Hippocampal formation (tissue), 2 donors: ENCODE results near the gene CGREF1.

Experiments
- DNase-seq, 2 donors: peaks; one replicate each; lab custom pipeline; 2025; lab: John Stamatoyannopoulos, UW

Gene CGREF1

GRCh38 chr2:27118525-27119329 lies at the start of gene CGREF1:
Gene CGREF1 (minus strand): TSS chr2:27119128. CDS start chr2:27104366, 14,762 bp downstream.
- DNase-seq: no peak

- no peak for DNase-seq
Observed at GRCh38 chr2:27164960-27165763, 46.2 kb upstream of the CGREF1 start.

GRCh38 chr2:27162151-27163121 lies 43.5 kb upstream of the CGREF1 start:
- no peak for DNase-seq

GRCh38 chr2:27160191-27160590 lies 41.3 kb upstream of the CGREF1 start:
- DNase-seq: no peak

GRCh38 chr2:27159271-27159670 lies 40.3 kb upstream of the CGREF1 start:
- no peak for DNase-seq

- DNase-seq: no peak
Observed at GRCh38 chr2:27158468-27158867, 39.5 kb upstream of the CGREF1 start.

GRCh38 chr2:27155069-27155520 lies 36.2 kb upstream of the CGREF1 start:
- DNase-seq: no peak

- DNase-seq: no peak
Observed at GRCh38 chr2:27154488-27154887, 35.6 kb upstream of the CGREF1 start.

- DNase-seq: no peak
Observed at GRCh38 chr2:27152796-27153464, 34.0 kb upstream of the CGREF1 start.

GRCh38 chr2:27152102-27152795 lies 33.3 kb upstream of the CGREF1 start:
- no peak for DNase-seq

- no peak for DNase-seq
Observed at GRCh38 chr2:27150639-27151230, 31.8 kb upstream of the CGREF1 start.

- DNase-seq: no peak
Observed at GRCh38 chr2:27149570-27150405, 30.9 kb upstream of the CGREF1 start.

GRCh38 chr2:27148801-27149439 lies 30.0 kb upstream of the CGREF1 start, which contains the start of gene TCF23:
Gene TCF23 (plus strand): TSS chr2:27149004. CDS start chr2:27149134, 130 bp downstream.
- DNase-seq: no peak

GRCh38 chr2:27147935-27148334 lies 29.0 kb upstream of the CGREF1 start:
- DNase-seq: no peak

- no peak for DNase-seq
Observed at GRCh38 chr2:27145682-27146081, 26.8 kb upstream of the CGREF1 start.

- DNase-seq: no peak
Observed at GRCh38 chr2:27143285-27143684, 24.4 kb upstream of the CGREF1 start.

- no peak for DNase-seq
Observed at GRCh38 chr2:27139310-27139709, 20.4 kb upstream of the CGREF1 start, which contains the start of gene PRR30. Gene PRR30 (minus strand): TSS chr2:27139410. CDS start chr2:27138329, 1,081 bp downstream.

- no peak for DNase-seq
Observed at GRCh38 chr2:27138111-27138510, 19.2 kb upstream of the CGREF1 start.
